Activated CD4-positive, alpha-beta T cell treated with anti-CD3 and anti-CD28 coated beads for 24 hours (primary cell): ENCODE data around the gene LHFPL2.

Experiments
- DNase-seq, 2 donors: peaks; one replicate each; pipeline ENCODE4 v3.0.0-alpha.2; 2020; ENCODE audit warnings: low read depth in 2 of 2

Gene LHFPL2

DNA sequence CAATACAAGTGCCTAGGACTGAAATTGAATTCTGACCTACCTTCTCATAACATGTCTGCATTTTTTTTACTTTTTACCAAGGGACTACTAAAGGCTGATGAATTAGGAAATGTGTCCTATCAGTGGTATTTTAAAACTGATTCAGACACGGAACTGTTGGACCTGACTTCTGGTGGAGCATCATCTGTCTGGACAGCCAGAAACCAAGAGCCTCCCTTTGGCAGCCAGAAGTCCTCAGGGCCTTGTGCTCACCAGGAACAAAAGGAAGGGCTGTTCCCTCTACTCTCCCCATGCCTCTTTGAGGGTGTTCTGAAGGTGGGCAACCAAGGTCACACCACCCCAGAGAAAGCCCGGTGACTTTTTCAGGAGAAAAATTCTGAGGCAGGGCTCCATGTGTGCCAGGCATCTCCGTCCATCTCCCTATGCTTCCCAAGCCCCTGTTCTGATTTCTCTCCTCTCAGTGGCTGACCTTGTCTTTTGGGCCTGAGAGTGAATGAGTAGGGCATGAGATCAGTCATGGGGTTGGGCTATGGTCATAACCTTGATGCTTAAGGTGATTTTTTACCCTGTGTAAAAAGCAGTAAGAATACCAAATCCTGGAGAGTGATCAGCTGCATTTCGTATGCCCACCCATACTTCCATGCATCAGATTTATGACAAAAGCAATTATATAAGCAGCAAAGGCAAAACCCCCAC is 144.5 kb downstream of the LHFPL2 start:
- no peak for DNase-seq

DNA sequence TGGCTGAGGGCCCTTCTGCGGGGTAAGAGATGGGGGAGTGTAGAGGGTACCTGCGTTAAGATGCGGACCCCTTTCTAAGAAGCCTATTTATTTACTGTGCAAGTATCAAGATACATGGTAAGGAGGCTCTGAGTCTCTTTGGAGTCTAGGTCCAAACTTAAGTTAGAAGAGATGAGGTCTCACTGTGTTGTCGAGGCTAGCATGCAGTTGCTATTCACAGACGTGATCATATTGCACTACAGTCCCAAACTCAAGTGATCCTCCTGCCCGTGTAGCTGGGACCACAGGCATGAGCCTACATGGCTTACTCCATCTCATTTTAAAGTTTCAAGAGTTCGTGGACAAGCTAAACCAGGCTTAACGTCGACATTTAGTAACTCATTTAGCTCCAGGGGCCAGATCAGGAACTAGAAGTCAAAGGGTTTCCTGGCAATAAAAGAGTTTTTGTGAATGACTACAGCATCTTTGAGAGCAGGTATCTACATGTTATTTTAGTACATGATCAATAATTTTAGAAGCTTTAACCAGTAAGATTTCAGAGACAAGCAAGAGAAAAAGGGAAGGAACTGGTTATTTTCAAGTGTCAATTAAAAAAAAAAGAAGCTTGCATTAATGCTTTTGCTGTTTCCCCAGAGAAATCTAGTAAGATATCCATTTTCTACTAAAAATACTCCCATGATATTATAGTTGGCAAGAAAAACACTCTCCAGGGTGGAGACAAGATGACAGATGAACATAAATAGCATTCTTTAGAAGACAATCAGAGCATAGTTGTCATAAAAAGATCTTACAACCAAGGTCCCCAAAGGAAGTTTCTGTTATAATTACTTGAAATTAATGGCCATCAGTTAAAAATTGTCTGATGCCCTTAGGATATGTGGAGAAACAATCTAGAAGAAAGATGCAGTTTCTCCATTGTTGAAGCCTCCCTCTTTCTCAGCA is 146.9 kb downstream of the LHFPL2 start:
- DNase-seq = no peak

DNA sequence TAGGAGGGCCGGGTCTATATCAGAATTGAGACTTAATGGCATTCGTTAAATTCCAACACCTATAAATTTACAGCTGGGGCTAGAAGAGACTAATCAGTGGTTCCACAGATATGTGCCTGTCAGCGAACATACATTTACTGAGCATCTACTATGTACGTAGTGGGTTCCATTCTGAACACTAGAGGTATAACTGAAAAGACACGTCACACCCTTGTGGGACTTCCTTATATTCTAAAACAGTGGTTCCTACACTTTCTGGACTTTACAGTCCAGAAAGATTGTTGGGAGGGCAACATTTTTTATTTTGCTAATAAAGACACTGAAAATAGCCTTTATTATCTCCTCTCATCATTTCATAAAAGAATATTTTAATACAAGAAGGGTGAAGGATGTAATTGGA is 147.7 kb downstream of the LHFPL2 start:
- no peak for DNase-seq

DNA sequence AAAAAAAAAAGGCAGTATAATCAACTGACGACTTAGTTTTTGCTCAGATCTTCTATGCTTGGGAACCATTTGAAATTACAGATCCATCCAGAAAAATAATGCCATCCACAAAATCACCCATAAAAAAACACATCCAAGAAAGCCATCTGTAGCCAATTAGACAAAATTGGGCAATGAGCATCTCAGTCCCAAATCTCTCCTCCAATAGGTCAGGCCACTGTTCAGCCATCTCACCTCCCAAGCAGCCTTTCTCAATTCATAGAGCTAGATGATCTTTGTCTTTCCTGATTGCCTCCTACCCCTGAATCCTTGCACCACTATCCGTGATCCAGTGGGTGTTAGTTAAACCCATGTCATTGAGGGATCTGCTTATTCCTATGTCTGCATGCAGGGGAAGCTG is 148.5 kb downstream of the LHFPL2 start:
- DNase-seq = no peak

DNA sequence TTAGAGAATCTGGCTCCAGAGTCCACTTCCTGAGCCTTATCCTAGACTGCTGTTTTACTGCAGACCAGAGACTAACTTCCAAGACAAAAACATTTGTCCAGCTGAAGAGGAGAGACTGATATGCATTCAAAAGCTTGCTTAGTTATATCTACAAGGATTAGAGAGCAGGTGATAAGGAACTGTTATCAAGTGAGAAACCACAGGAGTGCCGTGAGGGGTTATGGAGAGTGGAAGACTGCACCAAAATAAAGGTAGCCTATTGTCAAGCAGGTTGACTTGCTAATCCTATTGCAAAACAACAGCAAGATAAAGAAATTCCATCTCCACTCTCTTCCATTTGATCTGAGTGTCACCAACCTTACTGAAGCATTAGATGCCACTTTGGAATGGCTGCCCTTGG is 149.1 kb downstream of the LHFPL2 start:
- no peak for DNase-seq

DNA sequence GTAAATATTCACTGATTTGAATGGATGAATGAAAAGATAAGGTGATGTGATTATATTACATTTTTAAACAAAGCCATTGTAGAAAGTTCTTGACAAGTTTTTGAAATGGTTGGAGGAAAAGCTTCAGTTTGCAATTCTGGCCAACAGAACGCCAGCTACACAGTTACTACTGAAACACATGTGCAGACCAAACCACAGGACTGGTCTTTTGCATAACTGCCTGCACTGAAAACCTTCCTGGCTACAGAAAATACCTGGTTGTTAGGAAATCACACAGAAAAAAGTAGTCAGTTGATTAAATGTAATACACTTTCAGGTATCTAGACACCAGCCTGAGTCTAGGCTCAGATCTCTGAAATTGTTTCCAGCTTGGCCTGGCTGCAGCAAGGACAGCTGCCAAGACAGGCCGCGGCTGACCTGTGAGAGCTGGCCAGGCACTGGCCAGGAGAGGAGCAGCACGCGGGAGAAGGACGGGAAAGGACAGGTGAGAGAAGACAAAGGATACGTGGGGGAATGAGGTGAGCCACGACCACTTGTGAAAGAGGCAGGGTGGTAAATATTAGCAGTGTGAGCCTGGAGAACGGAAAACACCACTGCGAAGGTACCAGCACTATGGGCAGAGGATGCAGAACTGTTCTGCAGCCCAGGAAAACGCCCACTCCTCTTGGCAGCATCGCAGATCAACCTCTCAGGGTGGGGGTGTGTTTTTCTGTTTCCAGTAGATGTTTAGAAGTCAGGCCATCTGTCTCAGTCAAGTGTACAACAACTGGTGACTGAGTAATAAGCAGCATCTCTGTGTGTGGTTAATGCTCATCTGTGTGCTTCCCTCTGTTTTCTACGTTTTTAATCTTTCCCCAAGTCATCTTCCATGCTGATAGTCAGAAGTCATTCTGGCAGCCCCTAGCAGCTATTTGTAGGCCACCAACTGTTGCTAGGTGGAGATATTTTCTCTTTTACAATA is 150.7 kb downstream of the LHFPL2 start:
- DNase-seq = no peak

DNA sequence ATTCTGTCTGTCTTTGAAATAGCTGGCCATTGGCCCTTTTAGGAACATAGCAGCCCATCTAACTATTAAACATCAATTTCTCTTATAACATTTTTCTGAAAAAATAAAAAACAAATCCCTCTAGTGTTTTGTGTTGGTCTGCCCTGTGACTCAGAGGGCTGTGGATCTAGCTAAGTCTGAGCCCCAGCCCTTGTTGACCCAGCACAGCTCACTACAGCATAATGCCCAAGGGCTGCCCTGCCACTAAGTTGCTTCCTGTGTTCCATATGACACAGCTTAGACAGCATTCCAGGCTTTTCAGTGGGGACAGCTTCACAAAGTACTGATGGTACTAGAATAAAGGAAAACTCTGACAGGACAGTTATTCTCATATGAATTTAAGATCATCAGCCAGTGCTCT is 152.2 kb downstream of the LHFPL2 start:
- DNase-seq = no peak

DNA sequence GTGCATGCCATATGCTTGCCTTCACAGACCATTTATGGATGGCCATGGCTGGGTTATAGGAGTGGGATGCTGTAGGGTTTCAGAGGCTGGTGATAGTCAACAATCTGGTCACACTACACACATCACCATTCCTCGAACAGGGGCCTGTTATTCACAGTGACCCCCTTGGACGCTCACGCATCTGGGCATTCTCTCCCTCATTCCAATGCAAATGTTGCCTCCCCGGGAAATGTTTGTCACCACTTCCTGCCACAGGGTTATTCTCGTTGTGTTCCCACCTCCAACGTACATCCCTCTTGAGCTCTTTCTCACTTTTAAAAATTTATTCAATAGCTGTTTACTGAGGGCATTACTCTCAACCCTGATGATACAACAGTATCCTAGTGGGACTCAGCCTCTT is 152.8 kb downstream of the LHFPL2 start:
- DNase-seq = no peak

DNA sequence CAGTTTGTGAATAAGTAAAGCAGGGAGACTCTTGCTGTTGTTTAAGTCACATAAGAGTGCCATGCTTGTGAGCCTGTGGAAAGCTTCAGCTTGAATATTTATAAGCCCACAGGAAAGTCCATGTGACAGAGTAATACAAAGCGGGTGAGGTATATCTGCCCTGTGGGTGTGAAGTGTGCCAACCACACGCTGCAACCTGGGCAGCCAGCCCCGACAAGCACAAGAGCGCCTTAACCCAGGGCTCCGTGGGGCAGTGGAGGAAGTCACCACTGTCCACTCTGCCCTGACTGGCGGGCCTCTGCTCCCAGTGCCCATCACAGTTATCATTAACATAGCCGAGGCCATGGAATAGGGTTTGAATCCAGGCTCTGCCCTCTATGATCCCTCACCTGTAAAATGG is 155.9 kb downstream of the LHFPL2 start:
- DNase-seq = no peak

DNA sequence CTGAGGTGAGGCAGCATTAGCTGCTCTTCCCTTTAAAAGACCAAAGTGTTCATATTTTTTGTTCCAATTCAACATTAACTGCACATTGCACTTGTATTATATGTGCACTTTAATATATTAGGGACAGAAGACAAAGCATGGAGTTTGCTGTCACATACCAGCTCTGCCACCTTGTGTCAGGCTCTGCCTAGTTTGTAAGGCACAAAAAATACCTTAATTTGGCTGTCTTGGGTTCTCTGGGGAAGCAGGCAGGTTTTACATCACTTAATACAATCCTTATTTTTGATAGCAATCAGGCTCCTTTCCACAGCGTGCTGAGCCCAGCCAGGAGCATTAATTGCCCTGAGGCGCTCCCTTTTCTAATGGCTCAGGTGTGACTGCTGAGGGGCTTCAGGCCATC is 156.3 kb downstream of the LHFPL2 start:
- DNase-seq = no peak

DNA sequence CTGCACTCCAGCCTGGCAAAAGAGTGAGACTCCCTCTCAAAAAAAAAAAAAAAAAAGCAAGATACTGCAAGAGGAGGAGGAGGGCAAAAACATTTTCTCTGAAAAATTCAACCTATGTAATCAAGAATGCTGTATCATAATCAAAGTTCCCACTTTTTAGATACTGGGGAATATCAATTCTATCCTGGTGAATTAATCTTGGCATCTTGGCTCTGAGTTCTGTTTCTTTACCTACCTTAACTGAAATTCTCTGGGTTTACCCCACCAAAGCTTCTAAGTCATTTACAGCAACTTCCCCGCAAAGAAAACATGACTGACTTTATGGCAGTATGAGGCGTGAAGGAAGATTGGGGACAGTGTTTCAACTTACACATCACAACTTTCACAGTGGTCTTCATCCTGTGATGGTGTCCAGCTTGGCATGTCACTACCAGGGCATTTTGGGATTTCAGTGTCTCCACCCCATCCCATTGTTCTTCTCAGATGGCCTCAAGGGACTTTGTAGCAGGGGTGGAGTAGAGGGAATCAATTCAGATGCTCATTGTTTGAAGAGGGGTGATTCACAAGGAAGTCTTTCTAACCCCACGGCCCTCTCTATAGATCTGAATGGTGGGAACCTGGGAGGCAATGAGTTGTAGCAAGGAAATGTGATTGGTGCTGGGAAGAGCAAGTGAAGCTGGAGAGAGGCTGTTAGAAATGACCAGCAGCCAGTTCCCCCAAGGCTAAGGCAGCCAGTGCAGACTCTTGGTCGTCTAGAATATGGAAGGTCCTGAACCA is 157.7 kb downstream of the LHFPL2 start:
- DNase-seq = no peak

DNA sequence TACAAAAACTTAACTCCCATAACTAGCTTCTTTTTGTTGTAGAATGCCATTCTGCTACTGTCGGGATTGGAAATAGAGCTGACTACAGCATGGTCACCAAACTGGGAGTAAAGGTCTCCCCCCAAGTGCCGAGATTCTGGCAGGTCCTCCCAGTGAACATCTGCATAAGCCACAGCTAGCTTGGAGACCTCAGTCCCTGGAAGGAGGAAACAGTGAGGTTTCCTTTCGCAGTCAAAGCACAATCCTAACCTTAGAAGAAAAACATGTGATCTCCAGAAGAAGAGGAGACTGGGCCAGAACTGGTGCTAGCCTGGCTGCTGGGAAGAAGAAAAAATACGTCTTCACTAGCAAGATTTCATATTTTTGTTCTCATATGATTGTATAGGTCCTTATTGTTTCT is 160.7 kb downstream of the LHFPL2 start:
- DNase-seq = no peak

DNA sequence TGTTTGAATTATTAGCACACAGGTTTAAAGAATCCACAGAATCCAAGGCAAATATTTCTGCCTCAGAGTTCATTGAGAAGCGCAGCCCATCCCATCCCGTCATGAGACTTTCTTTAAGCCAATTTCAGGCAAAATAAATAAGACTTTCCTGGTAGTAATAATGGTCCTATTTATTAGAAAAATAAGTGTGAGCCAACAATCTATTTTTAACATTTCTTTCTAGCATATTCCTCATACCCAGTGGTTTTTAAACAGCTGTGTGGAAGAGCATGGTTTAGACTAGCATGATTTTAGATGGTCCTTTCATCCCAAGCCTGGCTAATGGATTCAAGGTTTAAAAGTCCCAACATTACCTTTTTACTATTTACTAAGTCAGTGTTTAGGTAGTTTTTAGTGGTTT is 162.4 kb downstream of the LHFPL2 start:
- no peak for DNase-seq

DNA sequence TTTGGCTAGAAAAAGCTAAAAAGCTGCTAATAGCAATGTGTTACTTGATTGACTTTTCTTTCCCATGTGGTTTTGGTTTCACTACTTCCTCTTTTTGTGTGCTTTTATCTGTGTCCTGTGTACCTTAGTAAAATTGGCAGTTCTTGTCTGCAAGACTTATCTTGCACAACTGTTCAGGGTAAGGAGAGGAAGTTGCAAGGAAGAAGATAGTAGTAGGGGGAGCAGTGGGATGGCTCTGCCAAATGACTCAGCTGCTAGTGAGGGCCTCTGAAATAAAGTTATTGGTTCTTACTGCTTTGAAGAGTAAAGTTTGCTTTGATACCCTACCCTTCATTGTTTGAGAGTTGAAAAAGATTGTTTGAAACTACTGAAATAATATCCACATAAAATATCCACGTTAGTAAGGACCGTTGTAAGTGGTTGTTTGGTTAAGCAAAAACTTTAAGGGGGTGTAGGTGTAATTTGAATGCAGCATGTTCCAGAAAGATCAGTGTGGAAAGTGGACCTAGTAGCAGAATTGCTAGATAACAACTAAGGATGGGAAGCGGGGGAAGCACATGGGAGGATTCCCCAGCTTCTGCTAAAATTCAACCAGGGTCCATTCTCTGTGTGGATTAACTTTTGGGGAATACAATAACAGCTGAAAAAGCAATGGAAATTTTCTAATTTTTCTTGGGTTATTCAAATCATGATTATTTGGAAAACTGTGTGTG is 164.6 kb downstream of the LHFPL2 start:
- DNase-seq = no peak

DNA sequence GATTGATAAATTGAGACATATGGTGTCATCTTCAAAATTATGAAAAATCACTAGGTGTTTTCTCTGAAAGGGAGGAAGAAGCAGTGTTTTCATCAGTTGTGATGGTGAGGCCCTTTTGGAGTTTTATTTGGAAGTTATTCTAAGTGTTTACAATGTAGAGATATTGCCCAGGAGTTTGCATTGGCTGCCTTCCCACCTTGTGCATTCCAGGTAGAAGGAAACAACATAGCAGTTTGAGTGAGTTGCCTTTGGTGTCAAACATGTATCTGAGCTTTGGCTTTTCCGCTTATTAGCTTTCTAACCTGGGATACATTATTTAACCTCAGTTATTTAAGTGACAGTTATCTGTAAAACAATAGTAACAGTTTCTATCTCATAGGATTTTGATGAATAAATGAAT is 165.6 kb downstream of the LHFPL2 start:
- no peak for DNase-seq

DNA sequence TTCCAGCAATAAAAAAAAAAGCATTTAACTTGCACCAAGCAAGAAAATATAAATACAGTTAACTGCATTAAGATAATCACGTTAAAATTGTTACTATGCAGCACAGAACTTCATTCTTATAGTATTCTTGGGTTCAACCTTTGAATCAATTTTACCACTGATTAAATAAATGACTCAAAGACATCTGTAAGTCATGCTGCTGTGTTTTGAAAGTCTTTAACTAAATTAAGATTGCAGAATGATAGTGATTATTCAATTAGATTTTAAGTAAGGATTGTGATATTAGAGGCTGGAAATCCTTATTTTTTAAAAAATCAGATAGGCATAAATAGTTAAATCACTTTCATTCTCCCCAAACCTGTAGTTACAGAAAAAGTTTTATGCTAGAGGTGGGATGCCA is 171.8 kb downstream of the LHFPL2 start:
- no peak for DNase-seq

DNA sequence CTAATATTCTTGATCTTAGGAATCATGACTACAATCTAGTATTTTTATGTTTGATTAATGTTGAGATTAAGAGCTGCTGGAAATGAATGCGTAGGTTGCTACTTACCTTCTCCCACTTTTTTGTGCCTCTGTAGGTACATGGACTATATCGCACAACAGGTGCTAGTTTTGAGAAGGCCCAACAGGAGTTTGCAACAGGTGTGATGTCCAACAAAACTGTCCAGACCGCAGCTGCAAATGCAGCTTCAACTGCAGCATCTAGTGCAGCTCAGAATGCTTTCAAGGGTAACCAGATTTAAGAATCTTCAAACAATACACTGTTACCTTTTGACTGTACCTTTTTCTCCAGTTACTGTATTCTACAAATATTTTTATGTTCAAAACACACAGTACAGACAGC is 173.2 kb downstream of the LHFPL2 start:
- no peak for DNase-seq

DNA sequence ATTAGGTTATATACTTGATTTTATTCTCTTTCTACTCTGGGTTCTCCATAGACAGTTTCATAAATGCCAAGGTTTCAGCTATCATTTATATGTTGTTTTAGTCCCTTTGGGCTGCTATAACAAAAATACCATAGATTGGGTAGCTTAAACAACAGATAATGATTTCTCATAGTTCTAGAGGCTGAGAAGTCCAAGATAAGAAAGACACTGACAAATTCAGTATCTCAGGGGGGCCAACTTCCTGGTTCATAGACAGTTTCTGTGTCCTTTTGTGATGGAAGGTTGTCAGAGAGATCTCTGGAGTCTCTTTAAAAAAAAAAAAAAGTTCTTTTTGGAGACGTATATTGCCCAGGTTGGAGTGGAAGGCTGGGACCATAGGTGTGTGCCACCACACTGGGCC is 174.8 kb downstream of the LHFPL2 start:
- DNase-seq = no peak

DNA sequence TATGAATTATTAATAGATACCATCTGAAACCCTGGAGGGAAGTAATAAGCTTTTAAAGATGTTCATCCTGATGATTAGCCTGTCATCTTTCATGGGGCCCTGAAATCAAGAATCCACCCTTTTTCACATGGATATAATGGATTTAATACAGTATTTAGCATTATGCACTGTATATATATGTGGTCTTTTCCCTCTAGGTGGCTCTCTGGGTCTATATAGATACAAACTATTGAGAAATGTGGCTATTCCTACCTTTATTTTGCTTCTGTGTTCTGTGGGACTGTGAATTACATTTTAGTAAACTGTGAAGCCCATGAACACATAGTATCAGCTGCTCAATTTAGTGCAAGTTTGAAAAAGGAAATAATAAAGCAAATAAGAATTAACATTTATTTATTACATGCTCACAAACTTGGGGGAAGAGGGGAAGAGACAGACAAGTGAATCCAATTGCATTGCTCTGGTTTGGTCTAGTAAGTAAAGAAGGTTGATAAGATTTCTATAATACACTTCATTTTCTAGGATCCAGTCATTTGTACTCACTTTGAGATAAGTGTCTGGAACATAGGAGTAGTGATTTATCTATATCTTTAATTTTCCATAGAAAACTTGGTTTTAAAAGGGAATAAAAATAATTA is 176.0 kb downstream of the LHFPL2 start:
- no peak for DNase-seq

DNA sequence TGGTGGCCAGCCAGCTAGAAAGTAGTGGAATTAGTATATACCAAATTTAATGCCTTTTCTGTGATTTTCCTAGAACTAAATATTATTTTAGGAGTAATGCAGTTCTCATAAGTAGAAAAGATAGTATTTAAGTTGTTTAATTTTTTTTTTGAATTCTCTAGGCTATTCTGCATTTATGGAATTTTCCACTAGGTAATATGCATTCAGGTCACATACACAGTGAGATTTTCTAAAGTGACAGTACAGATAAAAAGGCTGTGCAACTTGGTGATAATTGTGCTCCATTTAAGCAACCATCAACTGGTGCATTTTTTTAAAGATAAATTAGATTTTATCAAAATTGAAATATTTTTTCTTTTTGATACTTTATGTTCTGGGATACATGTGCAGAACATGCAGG is 176.7 kb downstream of the LHFPL2 start:
- no peak for DNase-seq
